Astrocyte (in vitro differentiated cells and primary cell): Measurements from ENCODE around the gene EMP1.

Experiments used
- EZH2 ChIP-seq: IDR thresholded peaks from 2 replicates; pipeline ENCODE4 v1.6.1; 2012; ENCODE audit warnings: mild to moderate bottlenecking, low read length, inconsistent platforms; ENCODE audit not compliant: insufficient read depth
- TF ChIP-seq, protein P1 (sequence below): IDR thresholded peaks from 2 replicates; pipeline ENCODE4 v1.5.1; 2011; ENCODE audit warnings: low read depth, mild to moderate bottlenecking, inconsistent platforms, low read length, moderate library complexity; ENCODE audit not compliant: insufficient read depth

DNA sequence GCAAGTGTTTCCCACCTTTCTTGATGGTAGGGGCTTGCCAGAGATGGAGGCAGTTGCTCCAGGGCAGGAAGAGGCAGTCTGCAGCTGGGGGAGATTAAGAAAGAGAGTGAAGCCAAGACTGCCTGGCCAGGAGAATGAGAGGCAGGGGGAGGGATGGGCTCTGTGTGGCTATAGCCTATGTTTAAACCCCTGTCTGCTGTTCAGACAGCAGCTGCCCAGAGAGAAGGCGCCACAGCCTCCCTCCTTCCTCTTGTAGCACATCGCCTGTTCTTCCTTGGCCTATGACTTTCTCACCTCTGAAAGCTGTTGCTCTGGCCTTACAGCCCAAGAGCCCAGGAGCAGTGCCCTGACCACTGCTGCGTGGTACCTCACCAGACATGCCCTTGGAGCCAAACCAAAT, 61.7 kb downstream of the EMP1 start:
- TF ChIP-seq, protein P1, sequence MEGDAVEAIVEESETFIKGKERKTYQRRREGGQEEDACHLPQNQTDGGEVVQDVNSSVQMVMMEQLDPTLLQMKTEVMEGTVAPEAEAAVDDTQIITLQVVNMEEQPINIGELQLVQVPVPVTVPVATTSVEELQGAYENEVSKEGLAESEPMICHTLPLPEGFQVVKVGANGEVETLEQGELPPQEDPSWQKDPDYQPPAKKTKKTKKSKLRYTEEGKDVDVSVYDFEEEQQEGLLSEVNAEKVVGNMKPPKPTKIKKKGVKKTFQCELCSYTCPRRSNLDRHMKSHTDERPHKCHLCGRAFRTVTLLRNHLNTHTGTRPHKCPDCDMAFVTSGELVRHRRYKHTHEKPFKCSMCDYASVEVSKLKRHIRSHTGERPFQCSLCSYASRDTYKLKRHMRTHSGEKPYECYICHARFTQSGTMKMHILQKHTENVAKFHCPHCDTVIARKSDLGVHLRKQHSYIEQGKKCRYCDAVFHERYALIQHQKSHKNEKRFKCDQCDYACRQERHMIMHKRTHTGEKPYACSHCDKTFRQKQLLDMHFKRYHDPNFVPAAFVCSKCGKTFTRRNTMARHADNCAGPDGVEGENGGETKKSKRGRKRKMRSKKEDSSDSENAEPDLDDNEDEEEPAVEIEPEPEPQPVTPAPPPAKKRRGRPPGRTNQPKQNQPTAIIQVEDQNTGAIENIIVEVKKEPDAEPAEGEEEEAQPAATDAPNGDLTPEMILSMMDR = no peak
- no peak for TF ChIP-seq EZH2
